ENCODE measurements around the gene ESPN. TPM values are rescaled to one million over a fixed set of nuclear protein-coding genes. Genes with fewer than 3 reads are reported as not detected.

The ESPN gene
- total and polyA plus RNA-seq, 2 of the 8 experiments (the other 6 are each of a cell fraction or from before 2014, with no cell fraction given): 5.2 to 16.3 TPM

- no peak for TF ChIP-seq CHD7 (IDR thresholded peaks at IDR 0.05; ENCODE audit: insufficient replicate concordance, low read length)
- TF ChIP-seq RNF2 (IDR thresholded peaks at IDR 0.05; ENCODE audit: borderline replicate concordance, low read depth, low read length, missing control alignments, poor library complexity, severe bottlenecking): no peak
- no peak for TF ChIP-seq BRCA1 (IDR thresholded peaks at IDR 0.05; ENCODE audit: low read depth, low read length)
- TF ChIP-seq TAF7 (optimal IDR thresholded peaks at IDR 0.05; ENCODE audit: borderline replicate concordance, low read depth, low read length): no peak
- no peak for TF ChIP-seq TEAD4 (IDR thresholded peaks at IDR 0.05; ENCODE audit: low read depth, low read length)
- no peak for TF ChIP-seq EGR1 (IDR thresholded peaks at IDR 0.05; ENCODE audit: borderline replicate concordance, low read depth, low read length)
- no peak for TF ChIP-seq CBX8 (IDR thresholded peaks at IDR 0.05; ENCODE audit: borderline replicate concordance, low read depth, low read length)
- no peak for TF ChIP-seq MAFK (IDR thresholded peaks at IDR 0.05; ENCODE audit: low read depth, low read length)
- no peak for TF ChIP-seq BCL11A (IDR thresholded peaks at IDR 0.05; ENCODE audit: low read depth in 2 of 2, low read length in 2 of 2)
- TF ChIP-seq JUND (IDR thresholded peaks at IDR 0.05; ENCODE audit: low read length): no peak
- no peak for TF ChIP-seq USF2 (IDR thresholded peaks at IDR 0.05; ENCODE audit: low read length)
These were observed 14.8 kb upstream of the ESPN start (continued) for GRCh38 chr1:6409733-6410132.

All from H1 (cell line).